Left ventricle myocardium inferior (tissue), 1 donor: ENCODE data around the gene SNX18. TPM values are rescaled to one million over a fixed set of nuclear protein-coding genes. Genes with fewer than 3 reads are reported as not detected.

ENCODE experiments used
- DNase-seq: peaks from one replicate; pipeline ENCODE4 v3.0.0-alpha.2; 2020
- H3K27ac ChIP-seq: fragments of 200-600 bp; replicated peaks from 2 replicates; pipeline ENCODE4 v1.8.0; 2021
- H3K27me3 ChIP-seq: fragments of 200-600 bp; 2 replicates; pipeline ENCODE4 v1.8.0; 2021; ENCODE audit warnings: low read depth
- H3K36me3 ChIP-seq: fragments of 200-600 bp; 2 replicates; pipeline ENCODE4 v1.8.0; 2021
- H3K4me1 ChIP-seq: fragments of 200-600 bp; 2 replicates; pipeline ENCODE4 v1.8.0; 2021
- H3K4me3 ChIP-seq: fragments of 200-600 bp; 2 replicates; pipeline ENCODE4 v1.8.0; 2021; ENCODE audit warnings: mild to moderate bottlenecking, moderate library complexity
- H3K9me3 ChIP-seq: fragments of 200-600 bp; replicated peaks from 2 replicates; pipeline ENCODE4 v1.8.0; 2021
- CTCF ChIP-seq: fragments of 200-600 bp; IDR thresholded peaks from 2 replicates; pipeline ENCODE4 v1.8.0; 2021; ENCODE audit warnings: antibody characterized with exemption, mild to moderate bottlenecking, borderline replicate concordance
- intact Hi-C: fragments of 100-400 bp; cut with micrococcal nuclease; formaldehyde crosslinking; loops from one replicate; pipeline ENCODE4 v1.11.0; 2022
- total RNA-seq: library from RNA; stranded (reverse); fragmentation: NEBNext Ultra II Directional; extraction: Animal tissue kit (Norgen Biotek cat#: 25700); gene quantifications from one replicate; pipeline ENCODE4 v1.2.1, GENCODE V29; 2021
- donor health status: DM: no; HTN: yes; CAD: no; lungs with severe emphysema.

SNX18 gene
- total RNA-seq, 1 donor from 2014 or later = 28.7 TPM

DNA sequence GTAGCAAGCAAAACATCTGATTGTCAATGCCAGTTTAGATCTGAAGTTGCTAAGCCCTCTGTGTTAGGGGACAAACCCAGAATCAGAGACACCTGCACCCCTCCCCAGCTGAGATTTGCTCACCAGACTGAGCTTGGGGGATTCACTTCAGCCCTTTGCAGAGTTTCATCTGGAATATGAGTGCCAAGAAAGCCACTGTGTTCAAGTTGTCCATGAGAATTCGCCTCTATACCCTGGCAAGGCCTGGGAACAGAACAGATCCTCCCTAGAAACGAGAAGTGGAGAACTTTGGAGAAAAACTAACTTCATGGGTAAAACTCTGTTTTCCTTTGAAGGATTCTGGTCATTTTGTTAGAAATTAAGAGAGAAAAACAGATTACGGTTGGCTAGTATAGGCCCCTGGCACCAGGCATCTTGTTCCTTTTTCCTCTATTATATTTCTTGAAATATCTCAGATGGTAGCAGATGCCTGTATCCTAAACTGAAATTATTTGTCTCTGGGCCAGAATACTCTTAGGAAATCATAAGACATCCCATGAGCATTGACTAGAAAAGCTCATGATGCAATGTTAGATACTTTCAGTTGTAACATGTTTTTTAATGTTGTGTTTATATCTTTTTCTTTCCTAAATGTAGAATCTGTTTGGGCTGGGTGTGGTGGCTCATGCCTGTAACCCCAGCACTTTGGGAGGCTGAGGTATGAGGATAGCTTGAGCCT, 64.4 kb downstream of the SNX18 start:
- Histone ChIP-seq H3K27me3 (no peaks in the 10 kb centered on the region), H3K27ac (peak overlapping the region; percentile 70), H3K4me3 (no peak overlapping the region), H3K9me3 (peaks cover 11% of the 10 kb centered on the region), H3K36me3 (no peaks in the 10 kb centered on the region), H3K4me1 (peaks cover 41% of the 10 kb centered on the region)
- DNase-seq = no peak
- no peak for TF ChIP-seq CTCF
- intact Hi-C loops = no loop called here

DNA sequence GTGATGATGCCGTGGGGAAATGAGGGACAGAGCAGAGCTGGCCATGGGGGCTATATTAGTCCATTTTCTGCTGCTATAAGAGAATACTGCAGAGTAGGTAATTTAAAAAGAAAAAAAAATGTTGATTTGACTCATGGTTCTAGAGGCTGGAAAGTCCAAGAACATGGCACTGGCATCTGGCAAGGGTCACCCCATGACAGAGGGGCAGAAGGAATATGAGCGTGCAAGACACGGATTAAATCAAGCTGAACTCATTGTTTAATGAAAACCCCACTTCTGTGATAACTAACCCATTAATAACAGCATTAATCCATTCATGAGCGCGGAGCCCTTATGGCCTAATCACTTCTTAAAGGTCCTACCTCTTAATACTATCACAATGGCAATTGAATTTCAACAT, 68.8 kb downstream of the SNX18 start:
- no peak for TF ChIP-seq CTCF
- intact Hi-C loops = no loop called here
- Histone ChIP-seq H3K9me3 (peaks cover 11% of the 10 kb centered on the region), H3K27ac (no peak overlapping the region), H3K27me3 (no peaks in the 10 kb centered on the region), H3K4me1 (peaks cover 21% of the 10 kb centered on the region), H3K4me3 (no peak overlapping the region), H3K36me3 (no peaks in the 10 kb centered on the region)
- DNase-seq = no peak

- H3K9me3 ChIP-seq = peaks cover 11% of the 10 kb centered on the region
- intact Hi-C loops = no loop called here
- H3K4me3 ChIP-seq = no peak overlapping the region
- no peak overlapping the region for H3K27ac ChIP-seq
- no peaks in the 10 kb centered on the region for H3K36me3 ChIP-seq
- no peak for DNase-seq
- no peak for TF ChIP-seq CTCF
- no peaks in the 10 kb centered on the region for H3K27me3 ChIP-seq
- H3K4me1 ChIP-seq = peaks cover 10% of the 10 kb centered on the region
Observed at GRCh38 chr5:54589786-54590185, 72.2 kb downstream of the SNX18 start.

- no peak for DNase-seq
- Histone ChIP-seq H3K4me1 (peaks cover 10% of the 10 kb centered on the region), H3K9me3 (peaks cover 9% of the 10 kb centered on the region), H3K27ac (no peak overlapping the region), H3K4me3 (no peak overlapping the region), H3K36me3 (no peaks in the 10 kb centered on the region), H3K27me3 (no peaks in the 10 kb centered on the region)
- intact Hi-C loops = no loop called here
- no peak for TF ChIP-seq CTCF
Observed at GRCh38 chr5:54590824-54591223, 73.3 kb downstream of the SNX18 start.

DNA sequence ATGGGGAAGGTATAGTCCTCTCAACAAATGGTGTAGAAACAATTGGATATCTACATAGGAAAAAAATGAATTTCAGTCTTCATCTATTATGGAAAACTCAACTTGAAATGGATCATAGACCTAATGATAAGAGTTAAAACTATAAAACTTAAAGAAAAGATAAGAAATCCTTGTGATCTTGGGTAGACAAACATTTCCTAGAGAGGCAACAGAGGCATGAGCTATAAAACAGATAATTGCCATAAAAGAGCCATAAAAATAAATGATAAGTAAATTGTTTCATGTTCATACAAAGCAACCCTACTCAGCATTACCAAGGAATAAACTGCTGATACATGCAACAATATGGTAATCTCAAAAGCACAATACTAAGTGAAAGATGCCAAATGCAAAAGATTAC, 76.2 kb downstream of the SNX18 start:
- peaks cover 10% of the 10 kb centered on the region for H3K4me1 ChIP-seq
- H3K36me3 ChIP-seq = no peaks in the 10 kb centered on the region
- H3K27ac ChIP-seq = no peak overlapping the region
- no peaks in the 10 kb centered on the region for H3K27me3 ChIP-seq
- no peak for DNase-seq
- H3K4me3 ChIP-seq = no peak overlapping the region
- peaks cover 16% of the 10 kb centered on the region for H3K9me3 ChIP-seq
- TF ChIP-seq CTCF = no peak
- intact Hi-C loops = no loop called here
